GM12878 (cell line): Measurements from ENCODE around the gene PLK5. TPM values are rescaled to one million over a fixed set of nuclear protein-coding genes. Genes with fewer than 3 reads are reported as not detected.

Experiments used
- CTCF ChIP-seq, 3 experiments: IDR thresholded peaks in 2 of 3; conservative IDR thresholded peaks in 1 of 3; 2 replicates each; pipeline ENCODE4 v1.5.1; 2011; ENCODE audit warnings: low read depth in 3 of 3, low read length in 3 of 3, mild to moderate bottlenecking in 3 of 3, control low read depth in 2 of 3, moderate library complexity in 2 of 3, inconsistent platforms in 1 of 3, mixed read lengths in 1 of 3; ENCODE audit not compliant: control insufficient read depth in 2 of 3, insufficient read depth in 1 of 3; ENCODE audit errors: extremely low read depth in 1 of 3
- E2F8 ChIP-seq: fragments of 450-650 bp; IDR thresholded peaks from 2 replicates; pipeline ENCODE4 v1.6.1; 2018; ENCODE audit warnings: mild to moderate bottlenecking, low read depth, moderate library complexity; ENCODE audit not compliant: partially characterized antibody
- SIX5 ChIP-seq: IDR thresholded peaks from 2 replicates; pipeline ENCODE4 v1.6.1; 2011; ENCODE audit warnings: mild to moderate bottlenecking, low read depth, low read length, moderate library complexity; ENCODE audit not compliant: severe bottlenecking
- SREBF2 ChIP-seq: IDR thresholded peaks from 2 replicates; pipeline ENCODE4 v1.6.1; 2012; ENCODE audit warnings: mild to moderate bottlenecking, low read length
- ZBED1 ChIP-seq: IDR thresholded peaks from 2 replicates; pipeline ENCODE4 v1.6.1; 2016; ENCODE audit warnings: borderline replicate concordance
- polyA plus RNA-seq, 11 experiments: library from polyadenylated mRNA; depleted of rRNA in 4 of 11; unstranded in 6 of 11; stranded (reverse) in 5 of 11; fragments of >200 nt; fragmentation: Nextera tagmentation in 4 of 11; fragmentation: Illumina TruSeq in 1 of 11; extraction: Ambion mirVana in 4 of 11; extraction: Trizol in 1 of 11; gene quantifications; 1 replicate in 1 of 11; 2 replicates in 10 of 11; pipeline versions ENCODE4 v1.2.1 to v1.2.3, GENCODE V29; 2011 to 2016; ENCODE audit warnings: inconsistent platforms in 2 of 11, missing spikeins in 2 of 11, low read depth in 1 of 11
- total RNA-seq, 4 experiments: library from RNA; depleted of rRNA in 3 of 4; stranded (reverse); fragments of >200 nt in 3 of 4; fragmentation: Illumina TruSeq in 1 of 4; extraction: Trizol in 1 of 4; gene quantifications; 2 replicates each; pipeline versions ENCODE4 v1.2.1 to v1.2.3, GENCODE V29; 2013 to 2021

The PLK5 gene
- total and polyA plus RNA-seq, 10 of the 15 experiments (the other 5 are each of a cell fraction or from before 2014, with no cell fraction given), result 0.13 TPM; not detected in 9

- no peak for TF ChIP-seq E2F8
- TF ChIP-seq ZBED1, result no peak
- TF ChIP-seq SIX5, result no peak
- TF ChIP-seq CTCF (IDR thresholded peaks at IDR 0.05 in 2 of 3, conservative IDR thresholded peaks at IDR 0.05 in 1 of 3; ENCODE audit: control insufficient read depth in 2 of 3, extremely low read depth in 1 of 3, insufficient read depth in 1 of 3, low read depth in 3 of 3, low read length in 3 of 3), result no peak
- TF ChIP-seq SREBF2, result no peak
Measured at GRCh38 chr19:1577090-1577928, 53.4 kb downstream of the PLK5 start (continued).
